Fibroblast of villous mesenchyme (primary cell): ENCODE results near the gene CHD5. TPM values are rescaled to one million over a fixed set of nuclear protein-coding genes. Genes with fewer than 3 reads are reported as not detected.

Experiments
- DNase-seq: peaks from one replicate; pipeline ENCODE4 v3.0.0-alpha.2; 2010; ENCODE audit warnings: low read depth
- H3K4me3 ChIP-seq: 2 replicates; pipeline ENCODE4 v1.5.1; 2011; ENCODE audit warnings: low read depth, mild to moderate bottlenecking, low read length
- CTCF ChIP-seq: IDR thresholded peaks from 2 replicates; pipeline ENCODE4 v1.5.1; 2012; ENCODE audit warnings: low read depth, mild to moderate bottlenecking, low read length; ENCODE audit not compliant: insufficient read depth
- total RNA-seq: library from RNA; depleted of rRNA; stranded (reverse); fragments of >200 nt; gene quantifications from 2 replicates; pipeline ENCODE4 v1.2.3, GENCODE V29; 2012

Gene CHD5
- total RNA-seq, 1 donor, result under 0.01 TPM

- no peak overlapping the region for H3K4me3 ChIP-seq
- no peak for TF ChIP-seq CTCF
- no peak for DNase-seq
Measured at GRCh38 chr1:6166655-6167390, 13.3 kb downstream of the CHD5 start.

GRCh38 chr1:6166221-6166620, 13.9 kb downstream of the CHD5 start:
- no peak for TF ChIP-seq CTCF
- no peak overlapping the region for H3K4me3 ChIP-seq
- no peak for DNase-seq

- no peak for TF ChIP-seq CTCF
- no peak for DNase-seq
- H3K4me3 ChIP-seq, result no peak overlapping the region
Measured at GRCh38 chr1:6165441-6165985, 14.6 kb downstream of the CHD5 start.

- TF ChIP-seq CTCF, result no peak
- H3K4me3 ChIP-seq, result no peak overlapping the region
- DNase-seq, result no peak
Measured at GRCh38 chr1:6165027-6165426, 15.1 kb downstream of the CHD5 start.

GRCh38 chr1:6163973-6164617, 16.0 kb downstream of the CHD5 start:
- no peak overlapping the region for H3K4me3 ChIP-seq
- TF ChIP-seq CTCF, result no peak
- no peak for DNase-seq

- no peak for TF ChIP-seq CTCF
- no peak for DNase-seq
- H3K4me3 ChIP-seq, result no peak overlapping the region
Measured at GRCh38 chr1:6163191-6163972, 16.7 kb downstream of the CHD5 start.
